ENCODE measurements around the gene ZNF774.

The ZNF774 gene

DNA sequence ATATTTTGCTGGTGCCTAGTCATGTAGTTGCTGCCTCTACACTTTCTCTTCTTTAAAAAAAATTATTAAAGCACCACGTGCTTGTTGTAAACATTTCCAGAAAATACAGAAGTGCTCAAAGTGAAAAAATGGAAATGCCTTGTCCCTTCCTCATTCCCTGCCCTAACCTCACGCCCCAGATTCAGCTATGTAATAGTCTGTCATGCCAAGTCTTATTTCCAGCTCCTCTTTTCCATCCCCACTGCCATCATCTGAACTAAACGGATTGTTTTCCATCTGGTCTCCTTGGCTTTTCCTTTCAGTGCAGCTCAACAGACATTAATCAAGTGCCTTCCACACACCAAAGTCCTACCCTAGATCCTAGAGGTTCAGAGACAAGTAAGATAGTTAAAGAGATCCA lies 15.5 kb downstream of the ZNF774 start:
- Histone ChIP-seq H3K9me3 (ENCODE audit: control insufficient read depth, insufficient read depth, low read length) (no peaks in the 10 kb centered on the region), H3K9ac (ENCODE audit: low read depth, low read length) (no peak overlapping the region), H3K4me3 (ENCODE audit: low read depth, low read length) (no peak overlapping the region), H3K27me3 (ENCODE audit: control insufficient read depth, insufficient read depth, low read length) (no peaks in the 10 kb centered on the region), H3K36me3 (ENCODE audit: control insufficient read depth, insufficient read depth, low read length) (no peaks in the 10 kb centered on the region), H3K4me1 (ENCODE audit: control insufficient read depth, insufficient read depth, low read length) (peaks cover 4% of the 10 kb centered on the region)

- Histone ChIP-seq H3K4me1 (ENCODE audit: control insufficient read depth, insufficient read depth, low read length) (no peaks in the 10 kb centered on the region), H3K36me3 (ENCODE audit: control insufficient read depth, insufficient read depth, low read length) (no peaks in the 10 kb centered on the region), H3K27me3 (ENCODE audit: control insufficient read depth, insufficient read depth, low read length) (no peaks in the 10 kb centered on the region), H3K4me3 (ENCODE audit: low read depth, low read length) (no peak overlapping the region), H3K9ac (ENCODE audit: low read depth, low read length) (no peak overlapping the region), H3K9me3 (ENCODE audit: control insufficient read depth, insufficient read depth, low read length) (peaks cover 2% of the 10 kb centered on the region)
These were observed 23.0 kb downstream of the ZNF774 start for GRCh38 chr15:90375071-90375470.

GRCh38 chr15:90376789-90377188 lies 24.7 kb downstream of the ZNF774 start:
- Histone ChIP-seq H3K4me3 (ENCODE audit: low read depth, low read length) (no peak overlapping the region), H3K9me3 (ENCODE audit: control insufficient read depth, insufficient read depth, low read length) (peaks cover 2% of the 10 kb centered on the region), H3K4me1 (ENCODE audit: control insufficient read depth, insufficient read depth, low read length) (no peaks in the 10 kb centered on the region), H3K9ac (ENCODE audit: low read depth, low read length) (no peak overlapping the region), H3K27me3 (ENCODE audit: control insufficient read depth, insufficient read depth, low read length) (no peaks in the 10 kb centered on the region), H3K36me3 (ENCODE audit: control insufficient read depth, insufficient read depth, low read length) (no peaks in the 10 kb centered on the region)

- Histone ChIP-seq H3K9me3 (ENCODE audit: control insufficient read depth, insufficient read depth, low read length) (peaks cover 2% of the 10 kb centered on the region), H3K4me1 (ENCODE audit: control insufficient read depth, insufficient read depth, low read length) (no peaks in the 10 kb centered on the region), H3K4me3 (ENCODE audit: low read depth, low read length) (no peak overlapping the region)
These were observed 27.2 kb downstream of the ZNF774 start for GRCh38 chr15:90379263-90379662.

DNA sequence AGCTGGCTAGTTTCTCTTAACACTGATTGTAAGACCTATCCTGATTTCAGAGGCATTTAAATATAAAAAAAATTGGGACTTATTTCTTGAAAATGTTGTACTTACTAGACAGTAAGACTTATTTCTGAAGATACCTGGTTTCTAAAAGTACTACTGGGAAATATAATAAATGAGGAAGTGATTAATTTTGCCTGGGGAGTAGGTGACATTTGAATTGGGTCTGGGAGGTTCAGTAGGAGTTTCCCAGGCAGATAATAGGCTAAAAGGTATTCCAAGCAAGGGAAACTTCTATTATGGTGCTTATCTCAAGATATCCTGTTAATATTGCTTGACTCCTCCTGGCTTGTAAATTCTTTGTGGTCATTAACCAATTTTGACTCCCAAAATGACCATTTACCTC lies 29.4 kb downstream of the ZNF774 start:
- no peaks in the 10 kb centered on the region for H3K36me3 ChIP-seq (ENCODE audit: control insufficient read depth, insufficient read depth, low read length)
- no peaks in the 10 kb centered on the region for H3K4me1 ChIP-seq (ENCODE audit: control insufficient read depth, insufficient read depth, low read length)
- H3K4me3 ChIP-seq (ENCODE audit: low read depth, low read length), result no peak overlapping the region
- no peak overlapping the region for H3K9ac ChIP-seq (ENCODE audit: low read depth, low read length)
- H3K9me3 ChIP-seq (ENCODE audit: control insufficient read depth, insufficient read depth, low read length), result peaks cover 2% of the 10 kb centered on the region
- H3K27me3 ChIP-seq (ENCODE audit: control insufficient read depth, insufficient read depth, low read length), result no peaks in the 10 kb centered on the region

More at GRCh38 chr15:90379263-90379662, 27.2 kb downstream of the ZNF774 start:
- Histone ChIP-seq H3K9ac (ENCODE audit: low read depth, low read length) (no peak overlapping the region), H3K36me3 (ENCODE audit: control insufficient read depth, insufficient read depth, low read length) (no peaks in the 10 kb centered on the region), H3K27me3 (ENCODE audit: control insufficient read depth, insufficient read depth, low read length) (no peaks in the 10 kb centered on the region)

DNA sequence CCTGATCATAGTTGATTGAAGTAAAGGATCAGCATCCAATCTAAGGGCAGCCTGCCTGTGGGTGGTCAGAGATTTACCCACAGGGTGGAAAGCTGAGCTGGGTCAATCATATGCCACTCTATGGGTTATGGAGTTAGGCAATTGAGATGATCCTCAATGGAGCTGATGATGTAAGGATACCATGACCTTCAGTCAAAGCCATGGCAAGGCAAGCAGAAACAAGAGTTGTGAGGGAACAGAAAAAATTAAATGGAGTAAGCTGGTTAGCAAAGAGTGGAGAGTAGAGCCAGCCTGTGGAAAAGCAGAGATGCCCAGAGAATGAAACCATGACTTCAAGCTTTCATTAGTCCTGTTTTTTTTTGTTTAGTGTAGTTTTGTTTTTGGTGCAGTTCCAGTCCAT lies 30.2 kb downstream of the ZNF774 start:
- H3K9ac ChIP-seq (ENCODE audit: low read depth, low read length), result no peak overlapping the region
- H3K27me3 ChIP-seq (ENCODE audit: control insufficient read depth, insufficient read depth, low read length), result no peaks in the 10 kb centered on the region
- no peaks in the 10 kb centered on the region for H3K36me3 ChIP-seq (ENCODE audit: control insufficient read depth, insufficient read depth, low read length)

GRCh38 chr15:90386221-90386620 lies 34.1 kb downstream of the ZNF774 start:
- Histone ChIP-seq H3K36me3 (ENCODE audit: control insufficient read depth, insufficient read depth, low read length) (no peaks in the 10 kb centered on the region), H3K9me3 (ENCODE audit: control insufficient read depth, insufficient read depth, low read length) (no peaks in the 10 kb centered on the region), H3K4me3 (ENCODE audit: low read depth, low read length) (no peak overlapping the region), H3K9ac (ENCODE audit: low read depth, low read length) (no peak overlapping the region), H3K27me3 (ENCODE audit: control insufficient read depth, insufficient read depth, low read length) (no peaks in the 10 kb centered on the region), H3K4me1 (ENCODE audit: control insufficient read depth, insufficient read depth, low read length) (peaks cover 8% of the 10 kb centered on the region)

More for the DNA sequence above, 30.2 kb downstream of the ZNF774 start:
- Histone ChIP-seq H3K4me3 (ENCODE audit: low read depth, low read length) (no peak overlapping the region), H3K9me3 (ENCODE audit: control insufficient read depth, insufficient read depth, low read length) (peaks cover 2% of the 10 kb centered on the region), H3K4me1 (ENCODE audit: control insufficient read depth, insufficient read depth, low read length) (no peaks in the 10 kb centered on the region)

DNA sequence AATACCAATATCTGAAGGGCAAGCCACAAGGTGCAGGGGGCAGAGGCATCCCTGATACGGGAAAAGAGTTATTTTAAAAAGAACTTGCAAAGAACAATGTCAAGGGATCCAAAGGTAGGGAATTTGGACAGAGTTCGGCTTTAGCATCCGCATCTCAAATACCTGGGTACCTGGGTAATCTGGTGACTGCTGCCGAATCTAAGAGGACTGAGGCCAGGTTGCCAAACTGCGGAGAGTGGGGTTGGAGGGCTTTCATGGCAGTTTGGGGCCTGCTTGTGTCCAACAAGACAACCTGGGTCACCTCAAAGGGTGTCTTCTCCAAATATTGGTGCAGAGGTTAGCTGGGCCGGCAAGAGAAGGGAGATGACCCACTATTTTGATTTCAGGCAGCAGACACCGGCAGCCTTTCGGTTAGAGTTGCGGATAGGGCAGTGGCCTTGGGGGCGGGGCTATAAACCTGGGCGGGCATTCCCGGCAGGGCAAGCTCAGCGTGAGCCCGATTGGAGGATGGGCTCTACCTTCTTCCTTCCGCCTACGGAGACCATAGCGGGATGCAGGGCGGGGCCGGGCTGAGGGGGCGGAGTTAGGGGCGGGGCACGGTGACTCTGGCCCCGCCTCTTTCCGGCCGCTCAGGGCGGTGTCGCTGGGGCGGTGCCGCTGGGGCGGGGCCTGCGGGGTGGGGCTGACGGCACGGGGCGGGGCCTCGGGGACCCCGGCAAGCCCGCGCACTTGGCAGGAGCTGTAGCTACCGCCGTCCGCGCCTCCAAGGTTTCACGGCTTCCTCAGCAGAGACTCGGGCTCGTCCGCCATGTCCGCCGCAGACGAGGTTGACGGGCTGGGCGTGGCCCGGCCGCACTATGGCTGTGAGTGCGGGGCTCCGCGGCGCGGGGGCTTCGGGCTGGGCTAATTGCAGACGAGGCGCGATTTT lies 35.7 kb downstream of the ZNF774 start, which contains the start of gene IQGAP1:
TSS of gene IQGAP1 (plus strand) at position 709 of the 928 bp plus-strand sequence. CDS start at position 809, 100 bp downstream.
- H3K36me3 ChIP-seq (ENCODE audit: control insufficient read depth, insufficient read depth, low read length), result no peaks in the 10 kb centered on the region
- H3K9me3 ChIP-seq (ENCODE audit: control insufficient read depth, insufficient read depth, low read length), result no peaks in the 10 kb centered on the region
- H3K4me3 ChIP-seq (ENCODE audit: low read depth, low read length), result peak within 1 kb of the TSS; percentile 87
- H3K4me1 ChIP-seq (ENCODE audit: control insufficient read depth, insufficient read depth, low read length), result peaks cover 22% of the 10 kb centered on the region
- no peaks in the 10 kb centered on the region for H3K27me3 ChIP-seq (ENCODE audit: control insufficient read depth, insufficient read depth, low read length)
- H3K9ac ChIP-seq (ENCODE audit: low read depth, low read length), result peak within 1 kb of the TSS; percentile 76

- Histone ChIP-seq H3K36me3 (ENCODE audit: control insufficient read depth, insufficient read depth, low read length) (no peaks in the 10 kb centered on the region), H3K4me3 (ENCODE audit: low read depth, low read length) (peak overlapping the region; percentile 87), H3K9ac (ENCODE audit: low read depth, low read length) (peak overlapping the region; percentile 76), H3K9me3 (ENCODE audit: control insufficient read depth, insufficient read depth, low read length) (no peaks in the 10 kb centered on the region), H3K27me3 (ENCODE audit: control insufficient read depth, insufficient read depth, low read length) (no peaks in the 10 kb centered on the region), H3K4me1 (ENCODE audit: control insufficient read depth, insufficient read depth, low read length) (peaks cover 28% of the 10 kb centered on the region)
These were observed 36.6 kb downstream of the ZNF774 start for GRCh38 chr15:90388462-90389380.

DNA sequence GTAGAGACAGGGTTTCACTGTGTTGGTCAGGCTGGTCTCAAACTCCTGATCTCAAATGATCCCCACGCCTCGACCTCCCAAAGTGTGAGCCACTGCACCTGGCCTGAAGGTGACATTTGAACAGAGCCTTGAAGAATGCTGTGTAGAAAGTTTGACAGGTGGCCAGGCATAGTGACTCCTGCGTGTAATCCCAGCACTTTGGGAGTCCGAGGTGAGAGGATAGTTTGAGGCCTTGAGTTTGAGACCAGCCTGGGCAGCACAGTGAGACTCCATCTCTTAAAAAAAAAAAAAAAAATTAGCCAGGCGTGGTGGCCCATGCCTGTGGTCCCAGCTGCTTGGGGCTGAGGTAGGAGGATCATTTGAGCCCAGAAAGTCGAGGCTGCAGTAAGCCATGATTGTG lies 37.4 kb downstream of the ZNF774 start:
- H3K9me3 ChIP-seq (ENCODE audit: control insufficient read depth, insufficient read depth, low read length), result no peaks in the 10 kb centered on the region
- peaks cover 34% of the 10 kb centered on the region for H3K4me1 ChIP-seq (ENCODE audit: control insufficient read depth, insufficient read depth, low read length)
- H3K36me3 ChIP-seq (ENCODE audit: control insufficient read depth, insufficient read depth, low read length), result no peaks in the 10 kb centered on the region
- H3K27me3 ChIP-seq (ENCODE audit: control insufficient read depth, insufficient read depth, low read length), result no peaks in the 10 kb centered on the region
- H3K9ac ChIP-seq (ENCODE audit: low read depth, low read length), result no peak overlapping the region
- peak overlapping the region; percentile 87 for H3K4me3 ChIP-seq (ENCODE audit: low read depth, low read length)

GRCh38 chr15:90393040-90393439 lies 41.0 kb downstream of the ZNF774 start:
- Histone ChIP-seq H3K27me3 (ENCODE audit: control insufficient read depth, insufficient read depth, low read length) (no peaks in the 10 kb centered on the region), H3K9ac (ENCODE audit: low read depth, low read length) (no peak overlapping the region), H3K4me3 (ENCODE audit: low read depth, low read length) (no peak overlapping the region), H3K9me3 (ENCODE audit: control insufficient read depth, insufficient read depth, low read length) (no peaks in the 10 kb centered on the region), H3K36me3 (ENCODE audit: control insufficient read depth, insufficient read depth, low read length) (no peaks in the 10 kb centered on the region), H3K4me1 (ENCODE audit: control insufficient read depth, insufficient read depth, low read length) (peaks cover 34% of the 10 kb centered on the region)

All from iPS-15b (cell line).